ENCODE measurements around the gene CASP1. TPM values are rescaled to one million over a fixed set of nuclear protein-coding genes. Genes with fewer than 3 reads are reported as not detected.

Gene CASP1
- total RNA-seq, 2 experiments from 2014 or later: 26.5 to 30.3 TPM

DNA sequence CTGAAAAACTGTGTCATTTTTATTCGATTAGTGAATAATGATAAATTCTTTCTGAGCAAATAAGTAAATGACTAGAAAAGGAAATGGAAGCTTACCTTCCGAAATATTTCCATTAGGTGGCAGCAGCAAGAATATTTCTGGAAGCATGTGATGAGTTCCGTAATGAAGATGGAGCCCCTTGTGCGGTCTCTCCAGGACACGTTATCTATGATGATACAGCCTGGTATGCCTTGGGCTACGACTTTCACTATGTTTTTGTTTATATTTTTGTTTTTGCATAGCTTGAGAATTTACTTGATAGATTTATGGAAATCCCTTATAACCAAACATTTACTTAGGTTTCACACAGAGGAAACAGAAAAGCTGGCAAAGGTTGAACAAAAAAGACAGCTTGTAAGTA, 37.7 kb downstream of the CASP1 start:
- ChIA-PET POLR2A (no interaction called here), CTCF (no interaction called here)

DNA sequence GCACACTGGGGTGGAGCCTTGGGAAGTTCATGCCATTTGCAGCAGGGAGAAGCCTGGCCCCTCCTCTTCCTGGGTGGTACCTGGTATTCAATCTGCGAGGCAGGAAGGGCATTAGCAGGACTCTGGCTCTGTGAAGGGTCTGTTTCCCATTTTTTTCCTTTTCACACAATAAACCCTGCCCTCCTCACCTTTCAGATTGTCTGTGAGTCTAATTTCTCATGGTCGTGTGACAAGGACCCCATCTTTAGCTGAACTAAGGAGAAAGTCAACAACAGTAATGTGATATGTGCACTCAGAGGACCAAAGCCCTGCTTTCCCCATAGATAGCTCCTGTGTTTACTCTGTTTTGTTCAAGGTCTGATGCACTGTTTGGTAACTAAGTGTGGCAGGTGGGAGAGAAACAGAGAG, 39.9 kb downstream of the CASP1 start:
- ChIA-PET CTCF (no interaction called here), POLR2A (no interaction called here)

DNA sequence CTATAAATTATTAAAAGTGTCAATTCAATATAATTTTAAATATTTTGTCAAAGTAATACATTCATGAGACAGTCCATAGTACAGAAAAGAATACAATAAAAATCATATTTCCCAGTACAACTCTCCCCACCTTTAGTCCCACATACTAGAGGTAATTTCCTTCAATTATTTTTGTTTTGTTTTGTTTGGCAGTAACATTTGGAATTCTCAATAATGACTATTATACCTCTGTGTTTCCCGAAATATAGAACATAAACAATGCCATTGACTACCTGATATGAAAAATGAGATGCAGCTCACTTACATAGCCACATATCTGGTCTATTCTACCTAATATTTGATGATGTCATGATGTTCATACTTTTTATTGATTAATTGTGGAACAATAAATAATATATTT, 42.2 kb downstream of the CASP1 start:
- POLR2A ChIA-PET: no interaction called here
- CTCF ChIA-PET: no interaction called here

DNA sequence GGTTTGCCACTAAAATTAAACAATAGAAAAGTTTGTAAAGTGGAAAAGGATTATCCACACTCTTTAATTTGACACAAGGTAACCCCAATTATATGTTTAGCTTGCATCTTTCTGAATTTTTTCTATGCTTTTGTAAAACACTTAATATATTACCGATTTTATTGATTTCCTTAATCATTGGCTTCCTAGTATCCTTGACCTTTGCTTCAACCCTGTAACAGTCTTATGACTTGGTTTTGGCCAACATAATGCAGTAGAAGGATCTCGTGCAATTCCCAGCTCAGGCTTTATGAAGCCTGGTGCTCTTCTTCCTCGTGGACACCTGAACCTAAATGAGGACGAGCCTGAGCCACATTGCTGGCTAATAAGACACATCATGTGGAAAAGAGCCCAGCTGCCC, 43.0 kb downstream of the CASP1 start:
- POLR2A ChIA-PET: no interaction called here
- CTCF ChIA-PET: no interaction called here

DNA sequence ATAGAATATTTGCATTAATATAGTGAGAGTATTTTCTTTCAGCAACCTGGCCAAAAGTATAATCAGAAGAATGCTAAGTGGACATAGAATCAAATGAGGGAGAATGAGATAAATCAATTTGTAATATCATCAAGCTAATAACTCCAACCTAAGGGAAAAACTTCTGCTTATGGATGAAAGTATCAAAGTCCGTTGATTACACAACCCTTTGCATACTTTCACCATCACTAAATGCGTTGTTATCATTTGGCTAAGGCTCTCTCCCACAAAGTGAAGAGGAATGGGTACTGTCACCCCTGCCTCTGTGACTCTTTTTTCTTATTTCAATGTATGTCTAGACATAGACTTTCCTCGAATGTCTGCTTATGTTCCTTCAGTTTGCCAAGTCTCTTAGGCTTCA, 50.1 kb downstream of the CASP1 start:
- ChIA-PET POLR2A (no interaction called here), CTCF (no interaction called here)

DNA sequence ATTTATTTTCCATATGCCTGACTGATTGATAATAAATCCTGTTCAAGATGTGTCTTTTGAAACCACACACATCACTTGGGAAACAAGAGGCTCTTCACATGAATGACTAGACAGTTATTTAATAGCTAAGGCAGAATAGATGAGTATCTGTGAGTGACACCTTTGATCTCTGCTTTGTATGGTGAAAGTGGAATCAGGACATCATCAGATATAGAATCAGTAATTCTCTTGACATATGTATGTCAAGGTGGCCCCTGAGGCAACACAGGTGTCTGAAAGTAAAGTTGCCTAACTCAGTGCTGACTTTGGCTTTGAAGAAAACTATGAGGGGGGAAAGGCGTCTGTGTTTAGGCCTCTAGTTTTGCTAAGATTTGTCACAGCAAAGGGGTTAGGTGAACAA, 55.1 kb downstream of the CASP1 start:
- ChIA-PET CTCF (no interaction called here), POLR2A (interaction anchor here (0.6 kb wide), 1 partner anchor 570 kb away, joined by 3 read pairs; no protein-coding TSS in a partner anchor)

Other genes starting within 250 kb of the CASP1 start
- not detected for gene CASP12, start 136.7 kb downstream of the CASP1 start, total RNA-seq
- gene CASP4, start 66.6 kb downstream of the CASP1 start, total RNA-seq: 10 to 100 TPM; 46.1 to 56.0 TPM
- not detected for gene CASP5, start 12.0 kb downstream of the CASP1 start, total RNA-seq
- 1 to 10 TPM; 5.9 to 9.2 TPM for gene CARD16, start 10.2 kb upstream of the CASP1 start, total RNA-seq
- not detected for gene CARD18, start 104.6 kb upstream of the CASP1 start, total RNA-seq